NCI-H2227 treated with DMSO at 0.1 percent for 48 hours (cell line): Measurements from ENCODE around the gene CEP128.
A peak's percentile ranks its signal among the peaks of the same experiment; 100 is the strongest.
"Not testable (repeated sequence)": the region's sequence is repeated elsewhere in the genome, so short reads cannot be mapped to it uniquely, and the experiment has no call there.

Experiments used
- DNase-seq: peaks from one replicate; lab custom pipeline; 2025; lab: John Stamatoyannopoulos, UW

Gene CEP128

DNA sequence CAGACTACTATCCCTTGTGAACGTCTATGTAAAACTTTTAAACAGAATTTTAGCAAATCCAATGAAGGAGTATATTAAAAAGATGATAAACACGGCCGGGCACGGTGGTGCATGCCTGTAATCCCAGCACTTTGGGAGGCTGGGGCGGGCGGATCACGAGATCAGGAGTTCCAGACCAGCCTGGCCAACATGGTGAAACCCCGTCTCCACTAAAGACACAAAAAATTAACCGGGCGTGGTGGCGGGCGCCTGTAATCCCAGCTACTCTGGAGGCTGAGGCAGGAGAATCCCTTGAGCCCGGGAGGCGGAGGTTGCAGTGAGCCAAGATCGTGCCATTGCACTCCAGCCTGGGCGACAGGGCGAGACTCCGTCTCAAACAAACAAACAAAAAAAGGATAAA lies 11.7 kb upstream of the CEP128 start:
- not testable (repeated sequence) for DNase-seq

DNA sequence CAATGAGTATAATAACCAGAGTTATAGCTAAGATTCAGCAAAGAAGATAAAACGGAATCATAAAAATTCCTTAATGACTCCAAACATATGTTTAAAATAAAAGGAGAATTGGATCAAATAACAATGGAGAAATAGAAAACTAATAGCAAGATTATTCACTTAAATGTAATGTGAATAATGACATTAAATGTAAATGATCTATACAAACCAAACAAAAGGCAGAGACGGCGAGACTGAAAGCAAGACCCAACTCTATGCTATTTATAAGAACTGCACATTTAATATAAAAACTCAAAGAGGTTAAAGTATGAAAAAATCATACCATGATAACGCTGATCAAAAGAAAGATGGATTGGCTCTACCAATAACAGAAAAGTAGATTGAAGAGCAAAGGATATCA lies 10.0 kb upstream of the CEP128 start:
- no peak for DNase-seq

DNA sequence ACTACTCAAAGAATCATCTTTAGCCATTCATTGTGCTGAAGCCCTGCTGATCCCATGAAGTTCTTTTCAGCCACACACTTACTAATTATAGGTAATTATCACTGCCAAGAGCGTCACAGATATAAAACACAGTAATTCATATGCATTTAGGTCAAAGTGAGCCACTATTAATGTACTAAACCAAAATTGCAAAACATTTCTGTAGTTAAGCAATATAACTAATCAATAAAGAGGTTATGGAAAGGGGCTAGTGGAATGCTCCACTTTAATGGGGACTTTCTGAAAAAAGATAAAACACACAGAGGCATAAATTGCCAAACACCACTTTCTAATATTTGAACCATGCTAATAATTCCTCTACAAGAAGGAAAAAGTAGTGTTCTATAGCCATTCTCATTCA lies 6.8 kb upstream of the CEP128 start:
- no peak for DNase-seq

DNA sequence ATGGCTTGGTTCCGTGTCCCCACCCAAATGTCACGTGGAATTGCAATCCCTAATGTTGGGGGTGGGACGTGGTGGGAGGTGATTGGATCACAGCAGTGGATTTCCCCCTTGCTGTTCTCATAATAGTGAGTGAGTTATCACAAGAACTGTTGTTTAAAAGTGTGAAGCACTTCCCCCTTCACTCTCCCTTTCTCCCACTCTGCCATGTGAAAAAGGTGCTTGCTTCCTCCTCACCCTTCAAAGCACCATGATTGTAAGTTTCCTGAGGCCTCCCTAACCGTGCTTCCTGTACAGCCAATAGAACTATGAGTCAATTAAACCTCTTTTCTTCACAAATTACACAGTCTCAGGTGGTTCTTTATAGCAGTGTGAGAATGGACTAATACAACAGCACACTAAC lies 5.3 kb upstream of the CEP128 start:
- no peak for DNase-seq

DNA sequence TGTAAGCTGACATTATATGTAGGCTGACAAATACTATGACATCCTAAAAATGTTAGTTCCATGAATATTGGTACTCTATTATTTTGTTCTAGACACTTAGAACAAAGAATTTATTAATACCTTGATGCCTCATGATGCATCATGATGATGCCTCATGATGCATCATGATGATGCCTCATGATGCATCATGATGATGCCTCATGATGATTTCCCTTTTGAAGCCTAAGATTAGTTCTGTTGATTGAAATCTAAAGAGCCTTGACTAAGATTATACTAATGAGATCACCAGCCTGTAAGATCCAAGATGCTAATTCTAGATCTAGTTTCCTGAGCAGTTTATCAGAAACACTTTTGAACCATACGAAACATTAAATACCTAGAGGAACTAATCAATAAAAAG lies 4.6 kb upstream of the CEP128 start:
- DNase-seq = no peak

DNA sequence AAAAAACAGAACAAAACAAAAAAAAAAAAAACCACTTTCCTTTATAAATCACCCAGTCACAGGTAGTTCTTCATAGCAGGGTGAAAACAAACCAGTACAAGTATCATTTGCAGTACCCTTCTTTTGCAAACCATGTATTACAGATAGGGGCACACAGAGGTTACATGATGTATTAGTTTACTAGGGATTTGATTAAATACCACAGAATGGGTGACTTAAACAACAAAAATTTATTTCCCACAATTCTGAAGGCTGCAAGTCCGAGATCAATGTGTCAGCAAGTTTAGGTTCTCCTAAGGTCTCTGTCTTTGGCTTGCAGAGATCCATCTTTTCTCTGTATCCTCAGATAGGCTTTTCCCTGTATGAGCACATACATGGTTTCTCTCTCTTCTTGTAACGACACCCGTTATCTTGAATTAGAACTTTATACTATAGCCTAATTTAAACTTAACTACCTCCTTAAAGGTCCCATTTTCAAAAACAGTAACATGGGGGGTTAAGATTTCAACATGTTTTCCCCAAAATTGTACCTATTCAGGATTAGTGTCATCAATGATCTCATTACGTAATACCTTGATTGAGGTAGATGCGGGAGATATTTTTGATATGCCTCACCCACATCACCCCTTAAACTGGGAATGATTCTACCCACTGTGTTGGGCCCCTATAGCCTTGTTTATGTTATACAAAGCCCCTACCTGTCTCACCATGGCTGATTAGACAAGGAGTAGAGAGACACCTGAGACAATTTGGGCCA lies 3.5 kb upstream of the CEP128 start:
- no peak for DNase-seq

DNA sequence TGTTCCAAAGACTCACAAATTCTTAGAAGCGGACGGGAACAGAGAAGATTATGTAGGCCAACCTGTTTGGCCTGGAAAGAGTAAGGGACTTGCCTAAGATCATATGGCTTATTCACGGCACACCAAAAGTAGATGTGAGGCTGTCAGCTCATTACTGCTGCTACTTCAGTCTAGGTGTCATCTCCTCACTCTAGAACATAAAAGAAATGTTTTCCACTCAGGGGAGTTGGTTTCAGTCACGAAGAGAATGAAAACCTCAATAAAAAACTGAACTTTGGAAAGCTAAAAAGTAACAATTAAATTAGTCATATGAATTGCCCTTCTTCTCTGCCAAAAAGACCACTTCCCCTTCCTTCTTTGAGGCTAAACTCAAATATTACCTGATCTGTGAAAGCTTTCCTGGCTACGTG lies 658 bp upstream of the CEP128 start:
- DNase-seq = no peak

DNA sequence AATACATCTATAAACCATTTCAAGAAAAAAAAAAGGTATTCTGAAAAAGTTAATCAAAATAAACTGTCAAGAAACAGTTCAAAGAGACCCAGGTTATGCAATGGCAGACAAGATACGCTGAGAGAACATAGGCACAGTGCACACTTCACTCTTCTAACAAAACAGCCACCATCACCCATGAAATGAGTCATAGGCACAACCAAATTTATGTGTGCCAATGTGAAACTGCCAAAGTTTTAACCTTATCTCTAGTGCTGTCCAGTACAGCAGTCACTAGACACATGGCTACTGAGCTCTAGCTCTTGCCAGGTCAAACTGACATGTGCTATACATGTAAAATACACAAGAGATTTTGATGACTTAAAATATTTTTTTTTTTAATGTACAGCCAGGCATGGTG lies 1.4 kb downstream of the CEP128 start:
- no peak for DNase-seq

DNA sequence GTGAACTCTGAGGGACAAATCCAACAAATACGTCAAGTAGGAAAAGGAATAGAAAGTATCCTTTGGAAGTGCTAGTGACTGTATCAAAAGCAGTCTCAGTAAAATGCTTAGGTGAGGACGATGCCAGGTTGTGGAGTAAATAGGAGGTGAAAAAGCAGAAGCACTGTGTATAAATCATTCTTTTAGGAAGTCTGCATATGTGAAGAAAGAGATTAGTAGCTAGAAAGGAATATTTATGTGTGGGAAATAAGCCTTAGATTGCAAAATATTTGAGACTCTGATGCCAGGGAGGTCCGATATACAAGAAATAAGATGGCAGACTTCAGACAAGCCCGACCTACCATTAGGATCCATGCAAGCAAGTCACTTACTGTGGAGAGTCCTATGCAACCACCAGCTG lies 7.9 kb downstream of the CEP128 start:
- no peak for DNase-seq

DNA sequence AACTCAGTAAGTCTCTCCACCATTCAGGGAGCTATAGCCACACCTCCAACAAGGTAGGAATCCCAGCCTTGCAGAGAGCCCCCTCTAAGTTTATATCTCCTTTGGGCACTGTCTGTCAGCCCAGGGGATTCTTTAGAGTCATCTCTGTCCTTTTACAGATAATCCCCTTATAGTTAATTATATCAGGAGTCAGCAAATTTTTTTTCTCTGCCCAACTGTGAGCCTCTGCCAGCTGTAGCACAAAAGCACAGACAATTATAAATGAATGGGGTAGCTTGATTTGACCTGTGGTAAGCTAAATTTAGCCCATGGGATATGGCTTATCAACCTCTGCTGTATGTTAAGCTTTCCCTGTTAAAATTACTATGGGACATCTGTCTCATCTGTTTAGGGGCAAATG lies 8.3 kb downstream of the CEP128 start:
- DNase-seq = peak; percentile 11

DNA sequence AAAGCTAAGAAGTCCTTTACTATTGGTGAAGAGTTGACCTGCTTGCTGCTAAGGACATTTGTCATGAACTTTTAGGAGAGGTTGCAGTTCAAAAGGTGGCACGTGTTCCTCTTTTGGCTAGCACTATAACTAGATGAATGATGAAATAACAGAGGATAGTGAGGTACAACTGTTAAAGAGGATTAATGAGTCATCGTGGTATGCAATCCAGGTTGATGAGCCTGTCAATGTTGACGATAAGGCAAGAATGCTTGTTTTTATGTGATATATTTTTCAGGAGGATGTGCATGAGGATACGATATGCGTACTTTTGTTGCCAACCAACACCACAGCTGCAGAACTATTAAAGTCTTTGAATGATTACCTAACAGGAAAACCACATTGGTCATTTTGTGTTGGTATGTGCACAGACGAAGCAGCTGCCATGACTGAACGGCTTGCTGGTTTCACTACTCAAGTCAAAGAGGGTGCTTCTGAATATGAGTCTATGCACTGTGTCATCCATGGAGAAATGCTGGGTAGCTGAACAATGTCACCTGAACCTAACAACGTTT lies 10.6 kb downstream of the CEP128 start:
- DNase-seq = no peak

DNA sequence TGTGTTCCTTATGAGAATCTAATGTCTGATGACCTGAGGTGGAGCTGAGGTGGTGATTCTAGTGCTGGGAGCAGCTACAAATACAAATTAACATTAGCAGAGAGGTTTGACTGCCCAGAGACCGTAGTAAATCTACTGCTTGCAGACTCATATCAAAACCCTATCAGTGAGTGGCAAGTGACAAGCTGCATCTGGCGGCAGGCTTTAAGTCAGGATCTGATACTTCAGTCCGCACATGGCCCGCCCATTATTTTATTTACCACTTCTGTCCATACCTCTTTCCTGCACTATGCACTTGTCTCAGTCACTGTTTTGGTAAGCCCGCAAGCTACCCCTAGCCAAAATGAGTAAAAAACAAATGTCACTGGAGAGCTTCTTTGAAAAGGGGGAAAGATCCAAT lies 11.4 kb downstream of the CEP128 start:
- no peak for DNase-seq

DNA sequence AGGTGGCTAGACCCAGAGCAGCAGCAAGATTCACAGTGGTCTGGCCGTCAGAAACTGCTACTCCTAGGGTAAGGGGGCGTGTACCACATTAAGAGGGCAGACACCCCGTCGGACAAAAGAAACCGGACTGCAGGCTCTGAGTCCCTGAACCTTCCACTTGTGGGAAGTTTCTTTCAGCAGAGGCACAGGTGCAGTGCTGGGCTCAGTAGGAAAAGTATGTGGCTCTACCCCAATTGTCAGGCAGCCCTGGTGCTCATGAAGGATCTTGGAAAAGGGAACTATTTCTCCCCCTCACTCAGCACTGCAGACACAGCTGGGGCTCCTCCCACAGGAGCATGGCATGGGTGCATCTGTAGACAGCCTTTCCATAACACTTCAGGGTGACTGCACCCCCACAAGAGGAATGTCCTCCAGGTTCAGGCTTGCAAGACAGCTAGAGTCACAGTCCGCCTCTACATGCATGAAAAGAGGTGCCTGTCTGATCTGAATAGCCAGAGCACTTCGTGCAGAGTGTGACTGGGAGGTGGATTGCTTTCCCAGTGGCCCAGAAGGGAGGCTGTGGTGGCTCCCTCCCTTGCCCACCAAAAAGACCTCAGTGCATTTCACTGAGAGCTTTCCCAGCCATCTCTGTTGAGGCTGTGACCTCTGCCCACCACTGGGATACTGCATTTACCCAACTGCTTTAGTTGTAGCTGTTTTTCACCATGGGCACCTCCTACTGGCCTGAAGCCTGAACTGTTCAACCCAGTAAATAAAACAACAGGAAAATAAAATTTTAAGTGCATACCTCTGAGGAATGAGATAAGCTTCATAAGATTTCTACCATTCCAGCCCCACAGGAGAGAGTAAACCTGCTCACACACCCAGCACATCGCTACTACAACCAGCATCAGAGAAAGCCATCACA lies 14.2 kb downstream of the CEP128 start:
- DNase-seq = no peak

DNA sequence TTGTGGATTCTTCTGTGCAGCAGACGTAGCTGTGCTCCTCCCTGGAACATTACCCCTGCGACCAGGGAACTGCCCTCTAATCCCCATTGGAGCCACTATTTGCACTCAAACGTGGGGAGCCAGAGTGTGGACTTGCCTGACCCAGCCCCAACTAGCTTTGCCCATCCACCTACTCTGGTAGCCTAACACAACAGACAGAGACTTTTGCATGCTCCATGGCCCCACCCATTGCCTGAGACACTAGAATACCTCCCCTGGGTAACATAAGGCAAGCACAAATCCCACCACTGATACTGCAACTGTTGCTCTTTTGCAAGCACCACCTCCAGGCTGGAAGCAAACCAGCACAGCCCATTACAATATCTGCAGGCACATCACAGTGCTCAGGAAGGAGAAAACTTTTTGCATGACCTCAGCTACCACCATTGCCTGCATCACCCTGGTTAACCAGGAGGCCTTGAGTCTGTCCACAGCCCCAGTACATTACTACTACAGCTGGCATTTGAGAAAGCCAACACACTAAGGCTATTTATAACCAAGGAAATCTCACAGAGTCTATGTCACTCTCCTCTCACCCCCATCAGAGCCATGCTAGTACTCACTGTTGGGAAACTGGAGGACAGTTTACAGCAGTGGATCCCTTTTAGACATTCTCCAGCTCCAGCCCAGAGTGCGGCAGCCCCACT lies 15.0 kb downstream of the CEP128 start:
- DNase-seq = no peak

DNA sequence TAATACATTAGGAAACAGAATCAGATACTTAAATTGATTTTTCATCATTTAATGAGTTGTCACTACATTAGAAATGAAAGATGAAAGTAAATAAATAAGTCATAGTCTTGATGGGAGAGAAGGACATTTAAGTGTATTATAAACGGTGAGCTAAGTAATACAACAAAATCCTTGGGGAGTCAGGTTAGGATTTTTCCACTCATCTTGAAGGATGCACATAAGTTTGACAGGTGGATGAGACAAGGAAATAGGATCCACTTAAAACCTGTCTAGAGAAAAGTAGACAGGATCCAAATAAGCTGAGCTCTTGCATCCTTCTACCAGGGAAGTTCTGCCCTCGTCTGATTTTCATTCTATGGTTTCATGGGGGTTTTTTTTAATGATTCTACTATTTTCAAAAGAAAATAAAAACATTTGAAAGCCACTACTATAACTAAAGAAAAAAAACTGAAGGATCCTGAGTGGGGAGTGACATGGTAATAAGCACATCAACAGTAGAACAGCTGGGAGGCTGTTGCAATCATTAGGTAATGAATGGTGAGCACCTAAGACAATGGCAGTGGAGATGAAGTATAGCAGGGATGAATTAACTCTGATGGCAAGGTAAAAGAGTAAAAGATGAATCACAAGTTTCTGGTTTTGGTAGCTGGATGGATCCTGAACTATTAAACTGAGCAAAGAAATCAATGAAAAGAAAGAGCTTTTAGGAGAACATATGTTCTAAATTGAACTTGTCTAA lies 17.0 kb downstream of the CEP128 start:
- DNase-seq = no peak

DNA sequence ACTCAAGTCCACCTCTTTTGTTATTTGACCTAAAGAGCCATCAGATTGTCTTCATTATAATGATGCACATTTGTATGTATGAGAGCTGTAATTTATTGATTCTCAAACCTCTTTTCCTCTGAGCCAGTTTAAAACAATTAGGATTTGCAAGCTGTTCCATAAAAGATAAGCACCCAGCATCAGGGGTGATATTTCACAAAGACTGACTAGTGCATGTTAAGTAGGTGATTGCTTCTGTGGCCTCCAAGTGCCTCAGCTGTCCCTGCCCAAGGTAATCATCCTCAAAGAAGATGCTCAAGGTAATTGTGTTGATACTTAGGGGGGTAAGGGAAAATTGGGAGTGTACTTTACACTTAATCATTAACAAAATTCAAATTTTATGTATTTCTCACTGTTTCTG lies 18.2 kb downstream of the CEP128 start:
- DNase-seq = no peak

DNA sequence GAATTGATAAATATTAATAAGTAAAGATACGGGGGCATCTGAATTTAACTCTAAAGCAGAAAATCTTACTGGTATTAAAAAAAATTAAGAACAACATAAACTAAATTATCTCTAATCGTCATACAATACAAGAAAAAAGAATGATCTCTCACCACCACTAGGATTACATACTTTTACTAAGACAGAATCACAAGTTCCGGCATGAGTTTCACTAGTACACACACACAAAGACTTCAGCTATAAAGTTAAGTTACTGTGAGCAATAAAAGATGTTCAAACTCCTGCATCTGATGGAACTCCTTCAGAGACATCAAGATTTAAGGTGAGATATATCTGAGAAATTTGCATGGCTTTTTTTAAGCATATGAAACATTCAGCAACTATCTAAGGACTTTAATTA lies 21.9 kb downstream of the CEP128 start:
- no peak for DNase-seq

DNA sequence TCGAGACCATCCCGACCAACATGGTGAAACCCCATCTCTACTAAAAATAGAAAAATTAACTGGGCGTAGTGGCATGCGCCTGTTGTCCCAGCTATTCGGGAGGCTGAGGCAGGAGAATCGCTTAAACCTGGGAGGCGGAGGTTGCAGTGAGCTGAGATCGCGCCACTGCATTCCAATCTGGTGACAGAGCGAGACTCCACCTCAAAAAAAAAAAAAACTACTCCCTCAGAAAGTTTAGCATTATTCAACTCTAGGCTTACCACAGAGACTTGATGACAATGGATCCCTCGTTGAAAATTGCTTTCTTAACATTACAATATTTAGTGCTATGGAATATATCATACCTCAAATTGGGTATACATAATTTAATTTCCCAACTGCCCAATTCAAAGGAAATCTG lies 29.5 kb downstream of the CEP128 start:
- DNase-seq = not testable (repeated sequence)

DNA sequence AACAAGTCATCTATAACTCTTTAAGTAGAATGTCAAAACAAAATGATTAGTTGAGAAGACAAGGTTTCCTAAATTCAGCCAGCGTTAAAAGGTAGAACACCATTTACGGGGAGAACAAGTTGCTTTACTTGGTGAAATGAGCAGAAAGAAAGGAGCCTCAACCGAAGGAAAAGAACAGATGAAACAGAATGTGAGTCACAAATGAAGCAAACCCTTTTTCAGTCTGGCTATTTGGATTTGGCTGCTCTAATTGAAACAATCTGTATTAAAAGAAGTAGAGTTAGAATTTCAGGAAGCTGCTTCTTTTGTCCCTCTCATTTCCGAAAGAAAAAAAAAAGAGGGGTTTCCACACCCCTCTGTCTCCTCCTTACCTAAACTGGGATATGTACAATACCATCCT lies 34.6 kb downstream of the CEP128 start:
- no peak for DNase-seq

DNA sequence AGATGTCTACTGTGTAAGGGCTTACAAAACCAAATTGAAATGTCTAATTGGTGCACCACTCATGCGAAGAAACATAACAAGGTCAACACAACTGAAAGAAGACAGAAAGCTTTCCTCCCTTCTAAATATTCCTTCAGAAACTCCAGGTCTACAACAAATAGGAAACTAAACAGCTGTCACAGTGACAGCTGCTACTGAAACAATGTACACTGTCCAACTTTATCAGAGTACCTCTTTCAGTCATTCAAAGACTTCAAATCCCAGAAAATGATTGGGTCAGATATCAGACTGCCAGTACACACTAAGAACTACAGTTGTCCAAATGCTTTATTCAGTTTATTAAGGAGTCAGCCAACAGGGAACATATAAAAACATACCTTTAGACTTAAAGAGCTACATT lies 35.2 kb downstream of the CEP128 start:
- DNase-seq = no peak

DNA sequence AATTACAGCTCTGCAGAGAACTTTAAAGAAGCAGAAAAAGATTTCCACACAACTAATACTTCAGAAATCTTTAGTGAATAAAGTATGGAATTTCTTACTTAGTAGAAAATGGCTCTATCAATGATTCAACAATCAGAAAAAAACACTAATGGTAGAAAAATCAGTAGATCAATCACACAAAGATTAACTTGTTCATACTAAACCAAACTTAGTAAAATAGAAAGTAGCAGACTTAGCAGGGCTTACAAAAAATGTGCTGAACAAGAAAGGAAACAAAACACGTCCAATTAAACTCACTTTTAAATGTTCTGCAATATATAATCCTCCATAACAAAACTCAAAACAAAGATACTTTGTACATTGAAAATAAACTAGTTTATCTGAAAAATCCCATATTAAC lies 38.9 kb downstream of the CEP128 start:
- no peak for DNase-seq

DNA sequence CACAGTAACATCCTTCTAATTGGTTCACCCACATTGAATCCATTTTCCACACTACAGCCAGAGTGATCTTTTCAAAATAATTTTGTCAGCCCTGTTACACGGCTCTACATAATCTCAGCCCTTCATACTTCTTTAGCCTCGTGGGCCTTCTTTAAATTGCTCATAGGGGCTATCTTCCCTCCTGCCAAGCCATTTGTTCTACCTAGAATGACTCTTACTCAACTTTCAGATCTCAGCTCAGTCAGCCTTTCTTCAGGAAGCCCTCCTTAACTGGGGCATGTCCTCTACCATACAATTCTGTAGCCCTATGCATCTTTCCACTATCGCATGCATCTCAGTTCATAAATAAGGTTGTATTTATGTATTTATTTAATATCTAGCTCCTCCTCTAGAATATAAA lies 39.7 kb downstream of the CEP128 start:
- no peak for DNase-seq
